Activated CD4-positive, alpha-beta T cell treated with anti-CD3 and anti-CD28 coated beads, Interleukin-2, amount 50 U/mL, for 48 hours (primary cell): Measurements from ENCODE around the gene SGCG.

Source experiments
- DNase-seq, 2 experiments: peaks; one replicate each; pipeline ENCODE4 v3.0.0-alpha.2; 2020

SGCG gene

GRCh38 chr13:23339225-23339624 is 158.4 kb downstream of the SGCG start:
- DNase-seq: no peak

GRCh38 chr13:23344931-23345595 is 164.3 kb downstream of the SGCG start:
- no peak for DNase-seq

GRCh38 chr13:23347601-23348000 is 166.8 kb downstream of the SGCG start:
- DNase-seq: no peak

GRCh38 chr13:23348262-23349127 is 167.7 kb downstream of the SGCG start:
- no peak for DNase-seq

DNA sequence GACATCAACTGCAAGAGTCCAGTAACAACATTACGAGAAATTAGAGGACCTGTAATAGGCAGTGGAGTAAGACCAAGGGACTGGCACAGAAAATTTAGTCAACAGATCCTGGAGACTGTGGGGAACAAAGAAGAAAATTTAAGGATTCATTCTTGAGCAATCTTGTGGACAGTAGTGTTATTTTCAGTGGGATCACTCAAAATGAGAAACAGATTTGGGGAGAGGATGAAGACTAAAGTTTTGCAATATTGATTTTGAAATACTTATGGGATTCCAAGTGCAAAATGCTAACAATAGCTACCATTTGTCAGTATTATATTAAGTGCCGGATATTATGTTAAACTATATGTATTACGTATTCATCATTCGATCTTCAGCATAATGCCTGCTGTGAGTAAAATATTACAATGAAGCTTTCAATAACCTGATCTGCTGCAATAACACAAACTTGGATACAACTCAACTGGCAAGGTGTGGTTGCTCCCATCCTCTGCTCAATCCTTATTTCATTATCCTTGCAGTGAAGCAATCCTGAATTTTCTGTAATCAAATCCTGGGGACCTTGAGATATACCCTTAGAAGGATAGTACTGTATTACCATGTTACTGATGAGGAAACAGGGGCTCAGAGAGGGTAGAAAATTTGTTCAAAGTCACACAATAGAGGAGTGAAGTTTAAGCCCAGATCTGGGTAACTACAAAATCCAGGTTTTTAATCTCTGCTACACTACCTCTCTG is 168.6 kb downstream of the SGCG start:
- no peak for DNase-seq

DNA sequence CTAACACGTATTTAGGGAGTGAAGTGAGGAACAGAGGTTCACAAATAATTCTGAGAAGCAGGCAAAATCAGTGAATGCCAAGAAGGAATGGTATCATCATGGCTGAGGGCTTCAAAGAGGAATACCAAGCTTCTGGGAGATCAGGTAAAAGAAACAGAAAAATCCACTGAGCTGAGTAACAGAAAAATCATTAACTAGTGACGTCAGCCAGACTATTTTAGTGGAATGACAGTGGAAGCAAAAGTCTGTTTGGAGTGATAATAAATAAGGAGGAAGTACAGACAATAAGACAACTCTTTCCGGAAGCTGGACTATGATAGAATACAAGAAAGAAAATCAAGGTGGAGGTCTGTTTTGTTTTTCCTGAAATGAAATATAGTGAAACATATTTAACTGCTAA is 169.2 kb downstream of the SGCG start:
- DNase-seq: no peak

DNA sequence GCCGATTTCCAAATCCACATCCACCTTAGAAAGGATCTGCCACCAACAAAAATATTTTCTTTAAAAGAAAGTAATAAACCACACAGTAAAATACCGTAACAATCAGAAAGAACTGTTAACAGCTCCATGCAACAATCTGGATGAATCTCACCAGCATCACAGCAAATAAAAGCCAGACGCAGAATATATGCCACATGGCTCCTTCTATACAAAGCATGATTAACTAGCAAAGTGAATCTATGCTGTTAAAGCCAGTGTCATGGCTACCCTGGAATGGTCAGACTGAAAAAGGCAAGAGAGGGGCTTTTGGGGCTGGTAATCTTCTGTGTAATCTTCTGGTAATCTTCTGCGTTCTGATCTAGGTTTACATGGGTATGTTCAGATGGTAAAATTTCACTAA is 171.4 kb downstream of the SGCG start:
- DNase-seq: no peak

DNA sequence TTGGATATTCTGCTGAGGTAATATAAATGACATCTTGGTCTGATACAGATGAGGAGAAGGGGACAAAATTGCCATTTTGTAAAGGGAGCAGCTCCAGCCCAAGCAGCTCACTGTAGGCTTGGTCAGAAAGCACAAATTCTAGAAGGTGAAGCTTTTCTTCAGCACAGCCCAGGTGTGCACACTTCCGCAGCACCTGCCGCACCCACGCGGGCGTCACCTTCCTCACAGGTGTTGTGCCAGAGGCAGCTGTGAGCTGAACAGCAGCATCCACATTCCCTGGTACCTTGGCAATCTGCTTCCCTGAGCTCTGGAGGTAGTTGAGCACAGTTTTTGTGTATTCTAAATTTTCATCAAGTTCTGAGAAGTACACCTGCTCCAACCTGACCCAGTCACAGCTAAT is 173.7 kb downstream of the SGCG start:
- DNase-seq: no peak

DNA sequence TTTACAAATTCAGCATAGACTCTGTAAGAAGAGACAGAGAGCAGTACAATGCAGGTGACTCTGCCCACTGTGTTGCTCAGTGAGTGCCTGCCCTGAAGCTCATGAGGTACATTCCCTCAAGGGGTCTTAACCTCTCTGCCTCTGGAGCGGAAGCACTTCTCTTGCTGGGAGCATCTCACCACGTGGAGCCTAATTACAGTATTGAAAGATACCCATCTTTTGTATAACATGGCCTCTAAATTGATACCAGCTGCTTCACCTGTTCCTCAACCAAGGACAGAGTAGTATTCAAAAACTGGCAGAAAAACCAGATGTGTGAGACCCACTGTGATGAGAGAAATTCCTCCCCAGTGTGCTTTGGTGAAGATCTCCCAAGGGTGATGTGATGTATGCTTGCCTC is 175.6 kb downstream of the SGCG start:
- DNase-seq: no peak

DNA sequence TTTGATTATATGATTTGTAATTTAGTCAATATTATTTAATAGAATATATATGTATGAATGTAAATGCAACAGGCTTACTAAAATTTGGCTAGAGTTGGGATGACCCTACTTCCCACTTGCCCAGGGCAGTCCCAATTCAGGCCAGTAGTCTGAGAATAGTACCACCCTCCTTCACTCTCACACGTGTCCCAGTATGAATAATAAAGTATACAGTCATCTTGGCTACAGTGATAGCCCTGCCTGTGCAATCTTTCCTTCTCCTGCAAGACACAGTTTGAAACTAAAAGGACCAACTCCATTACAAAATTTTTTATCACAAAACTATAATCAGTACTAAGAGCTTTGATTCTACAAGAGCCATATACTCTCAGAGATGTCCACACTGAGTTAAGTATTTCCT is 176.6 kb downstream of the SGCG start:
- DNase-seq: no peak

DNA sequence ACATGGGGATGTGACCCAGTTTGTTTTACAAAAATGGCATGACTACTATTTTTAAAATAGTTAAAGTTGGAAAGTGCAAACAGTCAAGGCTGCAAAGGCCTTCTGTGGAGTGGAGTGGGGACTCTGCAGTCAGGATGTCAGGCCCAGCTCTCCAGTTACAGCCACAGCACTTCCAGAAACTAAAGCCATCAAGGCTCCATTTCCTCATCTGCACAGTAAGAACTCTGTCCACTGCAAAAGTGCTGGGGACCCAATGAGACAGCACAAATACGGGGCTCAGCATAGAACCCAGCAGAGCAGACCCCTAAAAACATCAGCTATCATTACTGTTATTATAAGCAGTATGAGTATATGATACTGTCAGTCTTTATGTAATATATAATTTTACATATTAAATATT is 179.1 kb downstream of the SGCG start:
- no peak for DNase-seq

GRCh38 chr13:23365652-23366051 is 184.9 kb downstream of the SGCG start:
- no peak for DNase-seq

DNA sequence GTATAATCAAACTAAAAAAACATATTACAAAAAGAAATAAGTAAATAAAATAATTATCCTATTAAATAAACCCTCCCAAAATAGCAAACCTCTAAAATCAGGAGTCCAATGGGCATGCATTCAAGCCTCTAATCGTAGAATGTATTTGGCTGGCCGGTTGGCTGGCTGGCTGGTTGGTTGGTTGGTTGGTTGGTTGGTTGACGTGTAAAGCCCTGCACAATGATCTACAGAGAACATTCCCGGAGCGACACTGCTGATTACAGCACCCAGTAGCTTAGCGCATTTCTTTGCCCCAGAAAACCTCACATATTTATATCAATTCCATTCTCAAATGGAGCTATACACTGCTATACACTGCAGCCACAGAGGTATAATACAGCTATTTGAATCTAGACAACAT is 187.1 kb downstream of the SGCG start:
- DNase-seq: no peak

DNA sequence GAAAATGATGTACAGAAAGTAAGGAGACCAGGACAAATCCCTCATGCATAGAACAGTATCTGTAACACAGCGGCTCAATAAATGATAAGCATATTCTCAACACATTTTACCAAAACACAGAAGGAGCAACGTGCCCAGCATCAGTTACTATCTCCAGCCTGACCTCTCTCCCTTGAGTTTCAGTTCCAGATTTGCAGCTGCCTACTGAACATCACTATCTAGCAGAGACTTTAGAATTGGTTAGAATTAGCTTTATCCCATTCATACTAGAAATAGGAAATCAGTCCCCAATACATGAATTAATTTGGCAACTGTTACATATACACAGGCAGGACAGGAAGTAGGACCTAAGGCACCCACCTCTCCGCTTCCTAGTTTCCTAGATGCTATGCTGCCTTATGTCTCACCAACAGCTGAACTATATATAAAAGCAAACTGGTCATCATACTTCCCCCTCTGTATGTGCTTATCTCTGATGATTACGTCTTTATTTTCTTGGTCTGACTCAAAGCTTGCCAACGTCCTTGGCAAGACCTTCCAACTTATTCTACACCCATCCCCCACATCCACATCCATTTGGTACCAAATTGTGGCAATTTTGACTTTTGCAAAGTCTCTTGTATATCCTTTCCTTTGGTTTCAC is 191.6 kb downstream of the SGCG start:
- no peak for DNase-seq
